A549 (cell line): Measurements from ENCODE around the gene TMEM214. TPM values are rescaled to one million over a fixed set of nuclear protein-coding genes. Genes with fewer than 3 reads are reported as not detected.

ENCODE experiments used
- ATAC-seq, 2 experiments: fragments of 200-7000 bp in 1 of 2; fragments of >200 bp in 1 of 2; cut with Nextera tagmentation in 1 of 2; cut with Tn5 transposase in 1 of 2; 3 replicates each; pipeline versions ENCODE4 v1.8.0 to v1.9.1; 2018 to 2020; ENCODE audit warnings: mild to moderate bottlenecking in 1 of 2, moderate library complexity in 1 of 2
- CTCF ChIA-PET: fragments of 300-600 bp; sonication (Branson Sonifier 250); formaldehyde crosslinking; extraction: SDS; loops from one replicate; lab custom pipeline; 2021; ENCODE audit warnings: antibody characterized with exemption, inconsistent platforms; lab: Yijun Ruan, JAX
- POLR2A ChIA-PET: fragments of 350-600 bp; formaldehyde crosslinking; extraction: SDS; loops from one replicate; lab custom pipeline; 2021; ENCODE audit warnings: antibody characterized with exemption, inconsistent platforms; lab: Yijun Ruan, JAX
- DNase-seq, 2 experiments: peaks; one replicate each; pipeline versions ENCODE4 v3.0.0 to v3.0.0-alpha.2; 2011 to 2016; ENCODE audit warnings: low read depth in 1 of 2, low spot score in 1 of 2
- FAIRE-seq: peaks from 2 replicates; lab custom pipeline; 2011; peaks lifted over from hg19 to GRCh38; lab: Jason Lieb, UNC
- H3K27ac ChIP-seq, 2 experiments: fragments of >200 bp; sonication (Bioruptor Twin); formaldehyde crosslinking; 3 replicates each; pipeline ENCODE4 v1.5.1; 2016 to 2017
- H3K4me1 ChIP-seq: fragments of >200 bp; sonication (Bioruptor Twin); formaldehyde crosslinking; 3 replicates; pipeline ENCODE4 v1.6.1; 2016
- H3K4me2 ChIP-seq: fragments of >200 bp; sonication (Bioruptor Twin); formaldehyde crosslinking; 3 replicates; pipeline ENCODE4 v1.6.1; 2016
- H3K4me3 ChIP-seq: fragments of >200 bp; sonication (Bioruptor Twin); formaldehyde crosslinking; 3 replicates; pipeline ENCODE4 v1.5.1; 2016
- H3K9me3 ChIP-seq: fragments of >200 bp; sonication (Bioruptor Twin); formaldehyde crosslinking; 3 replicates; pipeline ENCODE4 v1.6.1; 2016
- BHLHE40 ChIP-seq: IDR thresholded peaks from 2 replicates; pipeline ENCODE4 v1.6.1; 2012; ENCODE audit warnings: low read depth, low read length, inconsistent platforms
- CBX8 ChIP-seq: fragments of 200-600 bp; sonication (generic); IDR thresholded peaks from 2 replicates; pipeline ENCODE4 v1.6.1; 2016
- CEBPB ChIP-seq, 2 experiments: fragments of >200 bp in 1 of 2; sonication (Bioruptor Twin) in 1 of 2; formaldehyde crosslinking in 1 of 2; IDR thresholded peaks; 2 replicates each; pipeline ENCODE4 v1.6.1; 2012 to 2016
- ESRRA ChIP-seq: fragments of 150-350 bp; IDR thresholded peaks from 2 replicates; pipeline ENCODE4 v1.6.1; 2014; ENCODE audit warnings: mild to moderate bottlenecking, low read length, borderline replicate concordance
- FOSB ChIP-seq: fragments of 250-450 bp; sonication (Bioruptor Pico); IDR thresholded peaks from 2 replicates; pipeline ENCODE4 v1.5.0; 2020; ENCODE audit warnings: mild to moderate bottlenecking, moderate library complexity
- HDAC2 ChIP-seq: fragments of 200-600 bp; sonication (generic); IDR thresholded peaks from 2 replicates; pipeline ENCODE4 v1.6.1; 2016
- HES2 ChIP-seq: fragments of >200 bp; sonication (Bioruptor Twin); formaldehyde crosslinking; IDR thresholded peaks from 2 replicates; pipeline ENCODE4 v1.6.1; 2016
- HOXB13 ChIP-seq: fragments of 250-450 bp; sonication (Bioruptor Pico); IDR thresholded peaks from 2 replicates; pipeline ENCODE4 v1.5.0; 2020; ENCODE audit warnings: low read depth, mild to moderate bottlenecking, moderate library complexity
- HOXB5 ChIP-seq: fragments of 250-450 bp; sonication (Bioruptor Pico); IDR thresholded peaks from 2 replicates; pipeline ENCODE4 v1.5.0; 2020; ENCODE audit warnings: mild to moderate bottlenecking, moderate library complexity
- MAX ChIP-seq: IDR thresholded peaks from 2 replicates; pipeline ENCODE4 v1.6.1; 2012
- NR3C1 ChIP-seq: fragments of >200 bp; sonication (Bioruptor Twin); formaldehyde crosslinking; IDR thresholded peaks from 3 replicates; pipeline ENCODE4 v1.6.1; 2017
- POLR2A ChIP-seq: IDR thresholded peaks from 2 replicates; pipeline ENCODE4 v1.6.1; 2012; ENCODE audit warnings: mild to moderate bottlenecking, low read length
- RARB ChIP-seq: fragments of 250-450 bp; sonication (Bioruptor Pico); IDR thresholded peaks from 2 replicates; pipeline ENCODE4 v1.8.0; 2021; ENCODE audit warnings: mild to moderate bottlenecking, moderate library complexity
- RFX5 ChIP-seq: fragments of 450-650 bp; IDR thresholded peaks from 2 replicates; pipeline ENCODE4 v1.7.1; 2014; ENCODE audit warnings: antibody characterized with exemption, mild to moderate bottlenecking, moderate library complexity
- TFCP2L1 ChIP-seq: fragments of 250-450 bp; sonication (Bioruptor Pico); IDR thresholded peaks from 2 replicates; pipeline ENCODE4 v1.5.0; 2021; ENCODE audit warnings: mild to moderate bottlenecking
- ZC3H11A ChIP-seq: fragments of 450-650 bp; IDR thresholded peaks from 2 replicates; pipeline ENCODE4 v1.6.1; 2014; ENCODE audit warnings: antibody characterized with exemption, mild to moderate bottlenecking
- ZNF302 ChIP-seq: fragments of 250-450 bp; sonication (Bioruptor Pico); IDR thresholded peaks from 2 replicates; pipeline ENCODE4 v1.9.0; 2021; ENCODE audit warnings: inconsistent platforms, mild to moderate bottlenecking, moderate library complexity
- WGBS: methylation state at CpG from one replicate; pipeline ENCODE4 v1.1.6; 2017; ENCODE audit errors: missing lambda C conversion rate; 5-methylcytosine and 5-hydroxymethylcytosine counted together
- polyA plus RNA-seq, 4 experiments: library from polyadenylated mRNA; depleted of rRNA in 3 of 4; stranded (reverse); fragments of >200 nt; fragmentation: RNase III in 1 of 4; extraction: RNeasy Plus Mini Kit Qiagen cat#74134 plus additional on column Dnase treatment in 1 of 4; gene quantifications; 2 replicates in 3 of 4; 3 replicates in 1 of 4; pipeline ENCODE4 v1.2.3, GENCODE V29; 2011 to 2017
- TF ChIP-seq, protein P1 (sequence below): IDR thresholded peaks from 2 replicates; pipeline ENCODE4 v1.6.1; 2012; ENCODE audit warnings: low read depth, borderline replicate concordance
- TF ChIP-seq, protein P2 (sequence below): fragments of 200-600 bp; sonication (generic); IDR thresholded peaks from 2 replicates; pipeline ENCODE4 v1.6.1; 2016; ENCODE audit warnings: antibody characterized with exemption, mild to moderate bottlenecking, moderate library complexity
- TF ChIP-seq, protein P3 (sequence below): fragments of 250-450 bp; sonication (Bioruptor Pico); IDR thresholded peaks from 2 replicates; pipeline ENCODE4 v1.5.0; 2021; ENCODE audit warnings: mild to moderate bottlenecking, moderate library complexity, borderline replicate concordance

TMEM214 gene
- polyA plus RNA-seq, 2 of the 4 experiments (the other 2 are of a cell fraction): 54.3 to 74.9 TPM

- CTCF ChIA-PET: interaction anchor here (0.6 to 15.3 kb wide), 15 partner anchors 10 to 278 kb away, joined by 3 to 253 read pairs (median 4); partner anchors contain the start of genes AGBL5 and OST4
- WGBS: 96% methylated on average over 14 of the region's 14 CpGs
- no peak for DNase-seq
- Histone ChIP-seq H3K27ac (peak overlapping the region in 1 of 2 experiments; percentile 41; a peak in 1 of 6 replicates), H3K9me3 (no peaks in the 10 kb centered on the region), H3K4me1 (peaks cover 12% of the 10 kb centered on the region), H3K4me2 (no peak overlapping the region), H3K4me3 (no peak overlapping the region)
- no peak for FAIRE-seq
- TF ChIP-seq CEBPB (IDR thresholded peaks at IDR 0.05) (no peak), ESRRA (no peak), HES2 (no peak), HOXB13 (no peak), CBX8 (no peak), ZC3H11A (no peak)
- TF ChIP-seq, protein P1, sequence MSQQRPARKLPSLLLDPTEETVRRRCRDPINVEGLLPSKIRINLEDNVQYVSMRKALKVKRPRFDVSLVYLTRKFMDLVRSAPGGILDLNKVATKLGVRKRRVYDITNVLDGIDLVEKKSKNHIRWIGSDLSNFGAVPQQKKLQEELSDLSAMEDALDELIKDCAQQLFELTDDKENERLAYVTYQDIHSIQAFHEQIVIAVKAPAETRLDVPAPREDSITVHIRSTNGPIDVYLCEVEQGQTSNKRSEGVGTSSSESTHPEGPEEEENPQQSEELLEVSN: no peak
- POLR2A ChIA-PET: interaction anchor here (1.0 to 3.3 kb wide), 4 partner anchors 8 to 29 kb away, joined by 3 to 18 read pairs (median 10); partner anchors contain the start of genes AGBL5 and OST4
- ATAC-seq: no peak
Measured at GRCh38 chr2:27080603-27080936, 47.8 kb downstream of the TMEM214 start.

DNA sequence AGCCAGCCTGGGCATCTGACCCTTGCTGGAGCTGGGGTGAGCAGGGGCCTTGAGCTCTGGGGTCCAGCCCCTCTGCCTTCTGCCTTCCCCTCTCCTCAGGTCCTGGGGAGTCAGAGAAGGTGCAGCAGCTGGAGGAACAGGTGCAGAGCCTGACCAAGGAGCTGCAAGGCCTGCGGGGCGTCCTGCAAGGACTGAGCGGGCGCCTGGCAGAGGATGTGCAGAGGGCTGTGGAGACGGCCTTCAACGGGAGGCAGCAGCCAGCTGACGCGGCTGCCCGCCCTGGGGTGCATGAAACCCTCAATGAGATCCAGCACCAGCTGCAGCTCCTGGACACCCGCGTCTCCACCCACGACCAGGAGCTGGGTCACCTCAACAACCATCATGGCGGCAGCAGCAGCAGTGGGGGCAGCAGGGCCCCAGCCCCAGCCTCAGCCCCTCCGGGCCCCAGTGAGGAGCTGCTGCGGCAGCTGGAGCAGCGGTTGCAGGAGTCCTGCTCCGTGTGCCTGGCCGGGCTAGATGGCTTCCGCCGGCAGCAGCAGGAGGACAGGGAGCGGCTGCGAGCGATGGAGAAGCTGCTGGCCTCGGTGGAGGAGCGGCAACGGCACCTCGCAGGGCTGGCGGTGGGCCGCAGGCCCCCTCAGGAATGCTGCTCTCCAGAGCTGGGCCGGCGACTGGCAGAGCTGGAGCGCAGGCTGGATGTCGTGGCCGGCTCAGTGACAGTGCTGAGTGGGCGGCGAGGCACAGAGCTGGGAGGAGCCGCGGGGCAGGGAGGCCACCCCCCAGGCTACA lies 49.4 kb downstream of the TMEM214 start:
- TF ChIP-seq ZC3H11A: no peak
- TF ChIP-seq, protein P2, sequence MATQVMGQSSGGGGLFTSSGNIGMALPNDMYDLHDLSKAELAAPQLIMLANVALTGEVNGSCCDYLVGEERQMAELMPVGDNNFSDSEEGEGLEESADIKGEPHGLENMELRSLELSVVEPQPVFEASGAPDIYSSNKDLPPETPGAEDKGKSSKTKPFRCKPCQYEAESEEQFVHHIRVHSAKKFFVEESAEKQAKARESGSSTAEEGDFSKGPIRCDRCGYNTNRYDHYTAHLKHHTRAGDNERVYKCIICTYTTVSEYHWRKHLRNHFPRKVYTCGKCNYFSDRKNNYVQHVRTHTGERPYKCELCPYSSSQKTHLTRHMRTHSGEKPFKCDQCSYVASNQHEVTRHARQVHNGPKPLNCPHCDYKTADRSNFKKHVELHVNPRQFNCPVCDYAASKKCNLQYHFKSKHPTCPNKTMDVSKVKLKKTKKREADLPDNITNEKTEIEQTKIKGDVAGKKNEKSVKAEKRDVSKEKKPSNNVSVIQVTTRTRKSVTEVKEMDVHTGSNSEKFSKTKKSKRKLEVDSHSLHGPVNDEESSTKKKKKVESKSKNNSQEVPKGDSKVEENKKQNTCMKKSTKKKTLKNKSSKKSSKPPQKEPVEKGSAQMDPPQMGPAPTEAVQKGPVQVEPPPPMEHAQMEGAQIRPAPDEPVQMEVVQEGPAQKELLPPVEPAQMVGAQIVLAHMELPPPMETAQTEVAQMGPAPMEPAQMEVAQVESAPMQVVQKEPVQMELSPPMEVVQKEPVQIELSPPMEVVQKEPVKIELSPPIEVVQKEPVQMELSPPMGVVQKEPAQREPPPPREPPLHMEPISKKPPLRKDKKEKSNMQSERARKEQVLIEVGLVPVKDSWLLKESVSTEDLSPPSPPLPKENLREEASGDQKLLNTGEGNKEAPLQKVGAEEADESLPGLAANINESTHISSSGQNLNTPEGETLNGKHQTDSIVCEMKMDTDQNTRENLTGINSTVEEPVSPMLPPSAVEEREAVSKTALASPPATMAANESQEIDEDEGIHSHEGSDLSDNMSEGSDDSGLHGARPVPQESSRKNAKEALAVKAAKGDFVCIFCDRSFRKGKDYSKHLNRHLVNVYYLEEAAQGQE: no peak
- no peak for TF ChIP-seq POLR2A
- TF ChIP-seq CBX8: no peak
- no peak for TF ChIP-seq NR3C1
- TF ChIP-seq MAX: no peak
- TF ChIP-seq, protein P3, sequence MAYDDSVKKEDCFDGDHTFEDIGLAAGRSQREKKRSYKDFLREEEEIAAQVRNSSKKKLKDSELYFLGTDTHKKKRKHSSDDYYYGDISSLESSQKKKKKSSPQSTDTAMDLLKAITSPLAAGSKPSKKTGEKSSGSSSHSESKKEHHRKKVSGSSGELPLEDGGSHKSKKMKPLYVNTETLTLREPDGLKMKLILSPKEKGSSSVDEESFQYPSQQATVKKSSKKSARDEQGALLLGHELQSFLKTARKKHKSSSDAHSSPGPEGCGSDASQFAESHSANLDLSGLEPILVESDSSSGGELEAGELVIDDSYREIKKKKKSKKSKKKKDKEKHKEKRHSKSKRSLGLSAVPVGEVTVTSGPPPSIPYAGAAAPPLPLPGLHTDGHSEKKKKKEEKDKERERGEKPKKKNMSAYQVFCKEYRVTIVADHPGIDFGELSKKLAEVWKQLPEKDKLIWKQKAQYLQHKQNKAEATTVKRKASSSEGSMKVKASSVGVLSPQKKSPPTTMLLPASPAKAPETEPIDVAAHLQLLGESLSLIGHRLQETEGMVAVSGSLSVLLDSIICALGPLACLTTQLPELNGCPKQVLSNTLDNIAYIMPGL: no peak
- no peak for TF ChIP-seq RARB
- no peak for TF ChIP-seq RFX5
- no peak for TF ChIP-seq HOXB5 (CRISPR knock-in tag)
- no peak for TF ChIP-seq BHLHE40
- TF ChIP-seq TFCP2L1 (CRISPR knock-in tag): no peak
- TF ChIP-seq ZNF302 (CRISPR knock-in tag): no peak
- no peak for TF ChIP-seq FOSB (CRISPR knock-in tag)
- no peak for TF ChIP-seq HDAC2
- TF ChIP-seq, all 56 proteins: peak for 0
- no peak for ATAC-seq
- POLR2A ChIA-PET: interaction anchor here (0.6 to 3.3 kb wide), 5 partner anchors 9 to 236 kb away, joined by 4 to 18 read pairs (median 7); partner anchors contain the start of genes AGBL5 and OST4

More for the DNA sequence above, 49.4 kb downstream of the TMEM214 start:
- no peak overlapping the region for H3K4me3 ChIP-seq
- DNase-seq: no peak
- no peaks in the 10 kb centered on the region for H3K9me3 ChIP-seq
- H3K4me2 ChIP-seq: peak overlapping the region; percentile 79; the same call in 2 of the 3 replicates
- H3K27ac ChIP-seq: peak overlapping the region; percentile 69 to 83; a peak in 5 of 6 replicates
- whole genome bisulfite sequencing: 92% methylated on average over 32 of the region's 38 CpGs
- no peak for FAIRE-seq
- peaks cover 13% of the 10 kb centered on the region for H3K4me1 ChIP-seq
- CTCF ChIA-PET: interaction anchor here (1.1 to 15.3 kb wide), 15 partner anchors 10 to 236 kb away, joined by 3 to 253 read pairs (median 5); partner anchors contain the start of genes AGBL5, OST4 and TMEM214
